ENCODE data around the gene TXLNB. TPM values are rescaled to one million over a fixed set of nuclear protein-coding genes. Genes with fewer than 3 reads are reported as not detected.
"Not testable (repeated sequence)": the region's sequence is repeated elsewhere in the genome, so short reads cannot be mapped to it uniquely, and the experiment has no call there.

Gene TXLNB
- polyA plus RNA-seq, 2 of the 4 experiments (the other 2 are of a cell fraction): not detected

- no peak overlapping the region for H3K27ac ChIP-seq
- H3K4me1 ChIP-seq: no peaks in the 10 kb centered on the region
- H3K4me2 ChIP-seq: no peak overlapping the region
- FAIRE-seq (no peak), DNase-seq (ENCODE audit: low read depth in 1 of 2, low spot score in 1 of 2) (no peak), ATAC-seq (no peak)
- POLR2A ChIA-PET: no interaction called here
- H3K4me3 ChIP-seq: no peak overlapping the region
- no peaks in the 10 kb centered on the region for H3K9me3 ChIP-seq
- CTCF ChIA-PET: no interaction called here
- no peak for TF ChIP-seq RCOR1 (IDR thresholded peaks at IDR 0.05; ENCODE audit: low read depth, low read length)
- no peak for TF ChIP-seq HEYL (CRISPR knock-in tag; IDR thresholded peaks at IDR 0.05)
- TF ChIP-seq SREBF2 (IDR thresholded peaks at IDR 0.05): no peak
- no peak for TF ChIP-seq EP300 (IDR thresholded peaks at IDR 0.05)
- TF ChIP-seq USF2 (IDR thresholded peaks at IDR 0.05): no peak
- TF ChIP-seq HOXB13 (CRISPR knock-in tag; IDR thresholded peaks at IDR 0.05; ENCODE audit: low read depth): no peak
- TF ChIP-seq HOXA7 (CRISPR knock-in tag; IDR thresholded peaks at IDR 0.05): no peak
- no peak for TF ChIP-seq HMGXB4 (CRISPR knock-in tag; IDR thresholded peaks at IDR 0.05; ENCODE audit: borderline replicate concordance)
- no peak for TF ChIP-seq CBX8 (IDR thresholded peaks at IDR 0.05)
- TF ChIP-seq NR3C1 (IDR thresholded peaks at IDR 0.05): no peak
- no peak for TF ChIP-seq ESRRA (IDR thresholded peaks at IDR 0.05; ENCODE audit: borderline replicate concordance, low read length)
- no peak for TF ChIP-seq RFX5 (IDR thresholded peaks at IDR 0.05)
- no peak for TF ChIP-seq EHMT2 (IDR thresholded peaks at IDR 0.05; ENCODE audit: low read depth)
- no peak for TF ChIP-seq TFCP2L1 (CRISPR knock-in tag; IDR thresholded peaks at IDR 0.05)
- TF ChIP-seq RNF2 (IDR thresholded peaks at IDR 0.05; ENCODE audit: borderline replicate concordance, low read depth): no peak
- TF ChIP-seq CBX2 (IDR thresholded peaks at IDR 0.05; ENCODE audit: borderline replicate concordance, low read depth): no peak
- TF ChIP-seq KDM5A (IDR thresholded peaks at IDR 0.05): no peak
- no peak for TF ChIP-seq ZNF302 (CRISPR knock-in tag; IDR thresholded peaks at IDR 0.05)
- WGBS (ENCODE audit: missing lambda C conversion rate): 47% methylated on average over 2 of the region's 2 CpGs
These were observed 4.1 kb upstream of the TXLNB start for GRCh38 chr6:139295901-139296300.

- TF ChIP-seq SREBF2 (IDR thresholded peaks at IDR 0.05): no peak
- Histone ChIP-seq H3K9me3 (no peaks in the 10 kb centered on the region), H3K27ac (no peak overlapping the region), H3K4me1 (no peaks in the 10 kb centered on the region), H3K4me2 (no peak overlapping the region), H3K4me3 (no peak overlapping the region)
- WGBS (ENCODE audit: missing lambda C conversion rate): 85% methylated on average over 2 of the region's 2 CpGs
- no peak for ATAC-seq
- no peak for DNase-seq (ENCODE audit: low read depth in 1 of 2, low spot score in 1 of 2)
- CTCF ChIA-PET: no interaction called here
- POLR2A ChIA-PET: no interaction called here
- FAIRE-seq: no peak
These were observed 2.3 kb upstream of the TXLNB start for GRCh38 chr6:139294090-139294489.

GRCh38 chr6:139293230-139293629, 1.4 kb upstream of the TXLNB start:
- H3K27ac ChIP-seq; DNase-seq (ENCODE audit: low read depth in 1 of 2, low spot score in 1 of 2); POLR2A ChIA-PET; CTCF ChIA-PET; H3K4me3 ChIP-seq; H3K4me2 ChIP-seq; H3K4me1 ChIP-seq; ATAC-seq; FAIRE-seq; H3K9me3 ChIP-seq: not testable (repeated sequence)
- TF ChIP-seq MAFK (IDR thresholded peaks at IDR 0.05; ENCODE audit: partially characterized antibody): peak; percentile 25
- WGBS (ENCODE audit: missing lambda C conversion rate): 74% methylated on average over 10 of the region's 10 CpGs

- no peak for ATAC-seq
- no peak for FAIRE-seq
These were observed 949 bp downstream of the TXLNB start for GRCh38 chr6:139290787-139291311.

More at GRCh38 chr6:139290787-139291311, 949 bp downstream of the TXLNB start:
- Histone ChIP-seq H3K4me1 (no peaks in the 10 kb centered on the region), H3K4me2 (no peak overlapping the region), H3K27ac (no peak overlapping the region), H3K4me3 (no peak overlapping the region), H3K9me3 (no peaks in the 10 kb centered on the region)
- CTCF ChIA-PET: no interaction called here
- POLR2A ChIA-PET: no interaction called here
- WGBS (ENCODE audit: missing lambda C conversion rate): 12% methylated on average over 5 of the region's 5 CpGs
- no peak for DNase-seq (ENCODE audit: low read depth in 1 of 2, low spot score in 1 of 2)
- TF ChIP-seq RCOR1 (IDR thresholded peaks at IDR 0.05; ENCODE audit: low read depth, low read length): no peak
- no peak for TF ChIP-seq HMGXB4 (CRISPR knock-in tag; IDR thresholded peaks at IDR 0.05; ENCODE audit: borderline replicate concordance)
- no peak for TF ChIP-seq HDAC2 (IDR thresholded peaks at IDR 0.05)
- TF ChIP-seq SMC3 (IDR thresholded peaks at IDR 0.05): no peak
- TF ChIP-seq GATA3 (IDR thresholded peaks at IDR 0.05; ENCODE audit: borderline replicate concordance): no peak
- no peak for TF ChIP-seq TP53 (CRISPR knock-in tag; IDR thresholded peaks at IDR 0.05)

Data from A549 (cell line).